Type B pancreatic cell (in vitro differentiated cells): ENCODE results near the gene LHX3. TPM values are rescaled to one million over a fixed set of nuclear protein-coding genes. Genes with fewer than 3 reads are reported as not detected.

Experiments
- DNase-seq: peaks from one replicate; pipeline ENCODE4 v3.0.0; 2021; ENCODE audit warnings: mixed read lengths; ENCODE audit not compliant: unreplicated experiment; ENCODE audit errors: extremely low spot score
- H3K27ac Mint-ChIP-seq: 2 replicates; pipeline ENCODE4 v1.8.0; 2021; ENCODE audit warnings: mild to moderate bottlenecking, mixed read lengths
- H3K27me3 Mint-ChIP-seq: 2 replicates; pipeline ENCODE4 v1.8.0; 2021; ENCODE audit warnings: mixed read lengths
- H3K36me3 Mint-ChIP-seq: 2 replicates; pipeline ENCODE4 v1.8.0; 2021; ENCODE audit warnings: mixed read lengths
- H3K4me1 Mint-ChIP-seq: one replicate; pipeline ENCODE4 v1.8.0; 2021; ENCODE audit warnings: mixed read lengths; ENCODE audit not compliant: unreplicated experiment
- H3K4me3 Mint-ChIP-seq: 2 replicates; pipeline ENCODE4 v1.8.0; 2021; ENCODE audit warnings: mild to moderate bottlenecking, mixed read lengths
- H3K9me3 Mint-ChIP-seq: 2 replicates; pipeline ENCODE4 v1.8.0; 2021; ENCODE audit warnings: mixed read lengths
- CTCF ChIP-seq: fragments of 200-600 bp; sonication (generic); conservative IDR thresholded peaks from 2 replicates; pipeline ENCODE4 v1.5.0; 2021; ENCODE audit warnings: antibody characterized with exemption, mild to moderate bottlenecking
- total RNA-seq: library from RNA; stranded (reverse); gene quantifications from 2 replicates; pipeline ENCODE4 v1.2.1, GENCODE V29; 2021; ENCODE audit warnings: low replicate concordance

LHX3 gene
- total RNA-seq, 1 donor from 2014 or later = 0.10 TPM

DNA sequence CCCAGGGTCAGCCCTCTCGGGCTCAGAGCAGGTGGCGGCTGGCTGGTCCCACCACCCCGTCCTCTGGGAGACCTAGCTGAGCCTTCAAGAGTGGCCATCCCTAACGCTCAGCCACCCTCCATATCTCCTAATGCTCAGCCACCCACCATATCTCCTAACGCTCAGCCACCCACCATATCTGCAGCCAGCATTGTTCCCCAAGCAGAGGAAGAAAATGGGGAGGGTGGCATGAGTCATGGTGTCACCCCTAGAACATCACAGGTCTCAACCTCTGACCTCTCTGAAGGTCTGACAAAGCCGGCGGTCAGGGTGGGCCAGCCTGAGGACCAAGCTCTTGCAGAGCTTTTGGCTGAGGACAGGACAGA is 14.7 kb downstream of the LHX3 start:
- H3K9me3 Mint-ChIP-seq = no peaks in the 10 kb centered on the region
- DNase-seq = no peak
- TF ChIP-seq CTCF = no peak
- peaks cover 55% of the 10 kb centered on the region for H3K27me3 Mint-ChIP-seq
- H3K27ac Mint-ChIP-seq = no peak overlapping the region
- H3K4me1 Mint-ChIP-seq = no peaks in the 10 kb centered on the region
- H3K36me3 Mint-ChIP-seq = no peaks in the 10 kb centered on the region
- no peak overlapping the region for H3K4me3 Mint-ChIP-seq

DNA sequence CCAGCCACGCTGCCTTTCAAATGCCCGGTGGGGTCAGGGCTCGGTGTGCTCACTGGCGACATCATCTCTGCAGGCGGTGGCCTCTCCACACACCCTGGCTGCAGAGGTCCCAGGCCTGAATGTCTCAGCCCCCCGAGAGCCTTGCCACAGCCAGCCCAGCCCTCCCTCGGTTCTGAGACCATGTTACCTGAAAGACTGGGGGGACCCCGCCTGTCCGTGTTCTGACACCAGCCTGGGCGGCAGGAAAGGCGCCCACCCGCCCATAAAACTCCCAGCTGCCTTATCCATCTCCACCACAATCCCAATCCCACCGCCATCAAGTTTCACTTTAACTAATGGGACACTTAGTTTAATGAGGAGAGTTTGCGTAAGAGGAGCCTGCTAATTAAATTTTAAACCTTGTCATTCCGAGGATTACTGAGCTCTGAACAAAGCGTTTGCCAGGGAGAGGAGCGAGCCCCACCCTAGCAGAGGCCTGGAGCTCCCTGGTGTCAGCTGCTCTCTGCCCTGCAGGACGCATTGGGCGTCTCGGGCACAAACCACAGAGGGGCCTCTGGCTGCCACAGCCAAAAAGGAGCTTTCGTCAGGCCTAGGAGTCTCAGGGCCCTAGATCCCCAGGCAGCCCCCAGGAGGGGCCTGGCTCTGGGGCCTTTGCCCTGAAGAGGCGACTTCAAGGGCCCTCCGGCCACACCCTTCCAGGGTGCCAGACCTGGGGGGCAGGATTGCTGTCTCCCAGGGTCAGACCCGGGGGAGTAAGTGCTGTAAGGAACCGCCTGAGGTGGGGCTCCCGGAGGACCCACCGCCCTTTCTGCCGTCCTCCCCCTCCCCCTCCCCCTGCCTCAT is 15.3 kb downstream of the LHX3 start:
- Mint-ChIP-seq H3K27me3 (peaks cover 55% of the 10 kb centered on the region), H3K4me3 (no peak overlapping the region), H3K27ac (no peak overlapping the region), H3K36me3 (no peaks in the 10 kb centered on the region), H3K9me3 (no peaks in the 10 kb centered on the region), H3K4me1 (peaks cover 4% of the 10 kb centered on the region)
- DNase-seq = no peak
- TF ChIP-seq CTCF = no peak

DNA sequence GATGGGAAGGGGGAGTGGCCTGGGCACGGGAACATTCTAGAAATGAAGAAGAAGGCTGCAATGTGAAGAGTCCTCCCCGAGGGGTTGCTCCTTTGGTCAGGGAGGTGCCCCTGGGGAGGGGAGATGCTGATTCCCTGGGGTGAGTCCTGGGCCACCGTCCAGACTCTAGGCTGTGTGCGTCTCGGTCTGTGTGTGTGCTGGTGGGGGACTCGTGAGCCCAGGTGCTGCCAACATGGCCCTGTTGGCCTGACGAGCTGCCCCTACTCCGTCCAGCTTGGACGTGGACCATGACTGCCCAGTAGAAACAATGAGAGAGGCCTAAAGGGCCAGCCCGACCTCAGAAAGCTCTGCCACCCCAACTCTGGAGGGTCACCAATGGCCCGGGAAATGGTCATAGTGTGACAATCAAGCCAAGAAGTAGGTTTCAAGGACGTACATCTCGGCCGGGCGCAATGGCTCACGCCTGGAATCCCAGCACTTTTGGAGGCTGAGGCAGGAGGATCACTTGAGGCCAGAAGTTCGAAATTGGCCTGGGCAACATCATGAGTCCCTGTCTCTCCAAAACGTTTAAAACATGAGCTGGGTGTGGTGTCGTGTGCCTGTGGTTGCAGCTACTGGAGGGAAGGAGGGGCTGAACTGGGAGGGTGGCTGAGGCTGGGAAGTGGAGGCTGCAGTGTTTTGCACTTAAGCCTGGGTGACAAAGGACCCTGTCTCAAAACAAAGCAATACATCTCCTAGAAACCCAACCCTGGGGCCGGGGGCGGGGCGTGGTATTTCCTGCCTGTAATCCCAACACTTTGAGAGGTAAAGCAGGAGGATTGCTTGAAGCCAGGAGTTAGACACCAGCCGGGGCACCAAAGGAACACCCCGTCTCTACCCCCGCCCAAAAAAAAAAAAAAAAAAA is 17.0 kb downstream of the LHX3 start:
- H3K4me3 Mint-ChIP-seq = no peak overlapping the region
- H3K36me3 Mint-ChIP-seq = no peaks in the 10 kb centered on the region
- DNase-seq = no peak
- H3K9me3 Mint-ChIP-seq = no peaks in the 10 kb centered on the region
- peaks cover 53% of the 10 kb centered on the region for H3K27me3 Mint-ChIP-seq
- no peak overlapping the region for H3K27ac Mint-ChIP-seq
- TF ChIP-seq CTCF = no peak
- H3K4me1 Mint-ChIP-seq = peaks cover 6% of the 10 kb centered on the region

DNA sequence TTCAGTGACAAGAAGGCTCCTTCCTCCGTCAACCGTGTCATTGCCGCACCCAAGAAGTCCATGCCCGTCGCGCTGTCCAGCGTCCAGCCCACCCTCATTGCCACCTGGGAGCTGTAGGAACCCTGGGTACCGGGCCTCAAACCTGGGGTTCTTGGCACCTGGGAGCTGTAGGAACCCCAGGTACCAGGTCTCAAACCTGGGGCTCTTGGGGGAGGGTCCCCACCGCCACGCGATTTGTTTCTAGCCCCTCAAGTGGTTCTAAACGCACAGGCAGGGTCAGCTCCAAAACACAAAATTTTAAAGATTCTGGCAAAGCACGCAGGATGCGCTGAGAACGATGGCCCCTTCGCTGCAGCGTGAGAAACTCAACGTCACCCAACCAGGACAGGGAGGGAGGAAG is 17.7 kb downstream of the LHX3 start:
- Mint-ChIP-seq H3K4me1 (peaks cover 6% of the 10 kb centered on the region), H3K9me3 (no peaks in the 10 kb centered on the region), H3K27me3 (peaks cover 52% of the 10 kb centered on the region), H3K4me3 (no peak overlapping the region), H3K27ac (no peak overlapping the region), H3K36me3 (no peaks in the 10 kb centered on the region)
- no peak for TF ChIP-seq CTCF
- no peak for DNase-seq

GRCh38 chr9:136186386-136186785 is 18.5 kb downstream of the LHX3 start:
- no peak overlapping the region for H3K4me3 Mint-ChIP-seq
- TF ChIP-seq CTCF = no peak
- H3K36me3 Mint-ChIP-seq = no peaks in the 10 kb centered on the region
- no peak for DNase-seq
- no peaks in the 10 kb centered on the region for H3K9me3 Mint-ChIP-seq
- peaks cover 47% of the 10 kb centered on the region for H3K27me3 Mint-ChIP-seq
- peaks cover 6% of the 10 kb centered on the region for H3K4me1 Mint-ChIP-seq
- H3K27ac Mint-ChIP-seq = no peak overlapping the region
